ENCODE results near the gene SPPL3. TPM values are rescaled to one million over a fixed set of nuclear protein-coding genes. Genes with fewer than 3 reads are reported as not detected.
A peak's percentile ranks its signal among the peaks of the same experiment; 100 is the strongest.

The SPPL3 gene
- total and polyA plus RNA-seq, 12 donors = 9.7 to 45.0 (median 35.7) TPM

DNA sequence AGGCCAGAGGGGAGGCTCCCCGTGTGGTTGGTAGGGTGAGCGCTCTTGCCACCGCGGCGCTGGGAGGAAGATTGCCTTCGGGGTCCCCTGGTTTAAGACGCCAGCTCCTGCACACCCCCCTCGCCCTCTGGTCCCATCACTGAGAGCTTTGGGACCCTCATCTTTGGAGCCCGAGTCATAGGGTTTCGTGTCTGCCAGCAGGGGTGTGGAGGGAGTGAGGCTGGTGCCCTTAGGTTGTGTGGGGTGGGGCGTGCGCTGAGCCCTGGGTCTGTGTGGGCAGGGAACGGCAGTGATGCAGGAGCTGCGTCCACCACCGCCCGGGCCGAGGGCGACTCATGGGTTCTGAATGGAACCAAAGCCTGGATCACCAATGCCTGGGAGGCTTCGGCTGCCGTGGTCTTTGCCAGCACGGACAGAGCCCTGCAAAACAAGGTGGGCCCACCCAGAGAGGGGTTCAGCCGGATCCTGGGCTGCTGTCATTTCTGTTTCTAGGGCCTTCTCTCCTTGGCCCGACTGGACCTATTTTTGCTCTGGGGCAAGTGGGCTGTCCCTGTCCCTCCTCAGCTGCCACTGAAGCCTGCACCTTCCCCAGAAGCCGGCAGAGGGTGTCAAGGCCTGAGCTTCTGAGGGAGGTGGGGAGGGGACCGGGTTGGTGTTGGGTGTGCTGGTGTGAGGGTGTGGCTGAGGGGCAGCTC is 166.5 kb downstream of the SPPL3 start:
- H3K4me3 ChIP-seq = no peak overlapping the region
- TF ChIP-seq CTCF (IDR thresholded peaks at IDR 0.05) = peak in 5 of 9 donors; percentile 7 to 28 (median 17)
- H3K27me3 ChIP-seq = no peaks in the 10 kb centered on the region
- H3K4me1 ChIP-seq = no peaks in the 10 kb centered on the region
- ATAC-seq = no peak
- WGBS, 2 donors = 86 to 87% methylated on average over 25 of the region's 25 CpGs
- peaks cover 0 to 49% (median 0%) of the 10 kb centered on the region in 9 donors for H3K36me3 ChIP-seq
- intact Hi-C loops (cut with DNase I) = loop anchor here in 1 of 10 donors (10.0 kb wide), 1 partner anchor 237 kb away; the partner anchor contains the start of gene HNF1A
- DNase-seq = no peak
- no peak overlapping the region for H3K27ac ChIP-seq
- H3K9me3 ChIP-seq = no peaks in the 10 kb centered on the region

- H3K4me3 ChIP-seq = no peak overlapping the region
- no peaks in the 10 kb centered on the region for H3K9me3 ChIP-seq
- H3K4me1 ChIP-seq = no peaks in the 10 kb centered on the region
- no peaks in the 10 kb centered on the region for H3K27me3 ChIP-seq
- TF ChIP-seq CTCF (IDR thresholded peaks at IDR 0.05) = no peak
- intact Hi-C loops (cut with DNase I) = loop anchor here in 1 of 10 donors (10.0 kb wide), 1 partner anchor 238 kb away; the partner anchor contains the start of gene HNF1A
- H3K36me3 ChIP-seq = peaks cover 0 to 49% (median 0%) of the 10 kb centered on the region in 9 donors
- 90 to 91% methylated on average over 38 of the region's 38 CpGs for WGBS, 2 donors
- no peak overlapping the region for H3K27ac ChIP-seq
- ATAC-seq (peak in 4 of 8 donors; percentile 5 to 36 (median 11)), DNase-seq (no peak)
Measured at GRCh38 chr12:120736404-120737331, 167.5 kb downstream of the SPPL3 start.

- intact Hi-C loops (cut with DNase I) = loop anchor here in 1 of 10 donors (10.0 kb wide), 1 partner anchor 240 kb away; the partner anchor contains the start of gene HNF1A
- H3K27ac ChIP-seq = no peak overlapping the region
- H3K4me3 ChIP-seq = no peak overlapping the region
- ATAC-seq = no peak
- H3K9me3 ChIP-seq = no peaks in the 10 kb centered on the region
- no peak for TF ChIP-seq CTCF (IDR thresholded peaks at IDR 0.05)
- H3K4me1 ChIP-seq = no peaks in the 10 kb centered on the region
- peaks cover 0 to 62% (median 9%) of the 10 kb centered on the region in 9 donors for H3K36me3 ChIP-seq
- no peaks in the 10 kb centered on the region for H3K27me3 ChIP-seq
- no peak for DNase-seq
- WGBS, 2 donors = 95 to 99% methylated on average over 2 to 3 of the region's 3 CpGs
Measured at GRCh38 chr12:120735181-120735580, 169.0 kb downstream of the SPPL3 start.

- H3K36me3 ChIP-seq = peaks cover 0 to 64% (median 11%) of the 10 kb centered on the region in 9 donors
Measured at GRCh38 chr12:120734210-120734609, 169.9 kb downstream of the SPPL3 start.

More at GRCh38 chr12:120734210-120734609, 169.9 kb downstream of the SPPL3 start:
- H3K27ac ChIP-seq = no peak overlapping the region
- TF ChIP-seq CTCF (IDR thresholded peaks at IDR 0.05) = no peak
- no peak overlapping the region for H3K4me3 ChIP-seq
- no peaks in the 10 kb centered on the region for H3K4me1 ChIP-seq
- ATAC-seq (no peak), DNase-seq (no peak)
- 91 to 93% methylated on average over 10 of the region's 10 CpGs for WGBS, 2 donors
- no peaks in the 10 kb centered on the region for H3K27me3 ChIP-seq
- no peaks in the 10 kb centered on the region for H3K9me3 ChIP-seq
- intact Hi-C loops (cut with DNase I) = loop anchor here in 1 of 10 donors (10.0 kb wide), 1 partner anchor 241 kb away; the partner anchor contains the start of gene HNF1A
